HG03103 (cell line): Measurements from ENCODE around the gene IL1RAPL1.

Experiments used
- ATAC-seq: cut with Tn5 transposase; IDR thresholded peaks from one replicate; pipeline ENCODE4 v1.9.1; 2021; ENCODE audit warnings: low read depth; ENCODE audit not compliant: unreplicated experiment

The IL1RAPL1 gene

DNA sequence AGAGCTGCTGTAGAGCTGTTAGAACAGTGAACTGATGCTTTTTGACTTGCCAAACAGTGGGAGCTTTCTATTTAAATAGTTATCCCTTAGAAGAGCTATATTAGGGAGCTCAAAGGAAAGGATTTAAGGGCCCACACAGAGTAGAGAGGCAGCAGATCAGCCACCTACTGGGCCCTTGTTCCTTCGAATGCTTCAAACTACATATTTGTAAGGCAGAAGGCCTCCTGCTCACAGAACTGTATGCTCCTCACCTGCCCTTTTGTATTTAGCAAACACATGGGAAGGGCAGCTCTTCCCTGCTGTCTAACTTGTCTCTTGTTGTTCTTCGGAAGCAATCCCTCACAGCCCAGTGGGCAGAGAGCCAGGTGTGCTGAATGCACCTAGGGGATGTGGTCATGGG, 38.0 kb downstream of the IL1RAPL1 start:
- ATAC-seq: no peak

DNA sequence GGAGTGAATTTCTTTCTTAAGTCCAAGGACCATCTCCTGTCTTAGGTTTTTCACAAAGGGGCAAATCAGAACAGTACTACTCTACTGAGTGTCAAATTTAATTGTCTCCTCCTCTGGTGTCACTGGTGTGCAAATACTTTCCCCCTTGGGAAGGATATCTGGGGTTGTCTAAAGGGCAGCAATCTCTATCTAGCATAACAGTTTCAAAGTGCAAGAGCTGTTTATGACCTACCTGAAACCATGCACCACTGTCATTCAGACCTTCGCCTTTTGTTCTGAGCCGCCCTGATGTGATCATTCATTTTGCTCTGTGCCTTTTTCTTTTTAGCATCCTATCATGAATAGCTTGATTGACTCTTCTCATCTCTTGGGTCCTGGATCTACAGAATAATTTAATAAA, 39.3 kb downstream of the IL1RAPL1 start:
- no peak for ATAC-seq

DNA sequence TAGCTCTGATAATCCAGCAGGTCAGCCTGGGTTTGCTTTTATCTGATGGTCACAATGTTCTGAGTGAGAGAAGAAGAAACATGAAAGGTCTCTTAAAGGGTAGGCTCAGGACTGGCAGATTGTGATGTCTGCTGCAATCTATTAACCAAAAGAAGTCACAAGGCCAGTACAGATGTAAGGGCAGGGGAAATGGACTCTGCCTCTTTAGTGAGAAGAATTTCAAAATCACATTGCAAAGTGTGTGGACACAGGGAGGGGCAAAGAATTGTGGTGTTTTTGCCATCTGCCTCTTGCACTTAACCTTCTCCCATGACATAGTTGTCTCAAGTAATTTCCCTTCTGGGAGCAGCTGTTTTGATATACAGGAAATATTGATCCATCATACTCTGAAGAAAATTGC, 40.9 kb downstream of the IL1RAPL1 start:
- ATAC-seq: no peak

DNA sequence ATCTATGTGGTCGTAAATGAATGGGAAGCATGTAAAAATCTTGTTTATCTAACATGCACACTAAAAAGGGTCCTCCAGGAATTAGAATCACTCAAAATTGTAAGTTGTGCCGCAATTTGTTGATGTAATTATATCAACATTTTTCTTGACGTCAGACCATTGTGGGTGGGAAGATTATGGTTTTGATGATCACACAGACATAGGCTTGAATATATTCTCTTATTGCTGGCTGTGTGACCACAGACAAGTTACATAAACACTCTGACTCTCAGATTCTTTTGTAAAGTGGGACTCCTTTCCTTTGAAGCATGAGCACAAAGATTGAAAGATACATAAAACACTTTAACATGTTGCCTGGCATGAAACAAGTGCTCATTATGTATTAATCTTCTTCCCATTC, 51.5 kb downstream of the IL1RAPL1 start:
- no peak for ATAC-seq

DNA sequence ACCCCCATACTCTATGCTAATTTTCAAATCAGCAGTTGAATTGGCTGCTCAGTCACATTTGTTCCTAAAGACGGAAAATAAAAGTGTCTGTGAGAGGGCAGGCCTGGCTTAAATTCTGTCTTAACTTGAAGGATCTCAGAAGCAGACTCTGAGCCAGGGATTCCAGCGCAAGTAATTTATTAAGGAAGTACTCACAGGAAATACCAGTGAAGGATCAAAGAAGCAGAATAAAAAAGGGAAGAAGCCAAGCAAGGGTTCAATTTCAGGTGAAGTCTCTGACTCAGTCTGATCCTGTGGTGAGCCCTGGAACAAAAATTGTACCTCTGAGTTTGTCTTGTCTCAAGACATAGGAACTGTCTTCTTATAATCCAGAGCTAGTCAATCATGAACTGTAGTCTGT, 52.2 kb downstream of the IL1RAPL1 start:
- no peak for ATAC-seq

DNA sequence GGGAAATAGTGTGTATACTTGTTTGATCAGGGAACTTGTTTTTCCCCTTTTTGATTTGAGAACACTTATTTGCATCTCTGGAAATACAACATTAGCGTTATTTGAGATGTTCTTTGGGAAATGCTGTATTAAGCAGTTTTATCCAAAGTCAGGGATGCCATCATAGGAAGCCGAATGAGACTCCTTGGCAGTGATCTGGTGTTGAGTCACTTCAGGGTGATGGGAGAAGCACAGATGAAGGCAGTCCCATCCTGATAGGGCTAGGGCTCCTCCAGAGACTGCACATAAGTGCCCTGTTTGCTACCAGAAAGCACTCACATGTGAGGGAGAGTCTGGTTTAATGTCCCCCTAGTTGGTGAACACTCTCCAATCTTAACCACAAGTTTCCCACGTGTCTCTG, 62.3 kb downstream of the IL1RAPL1 start:
- no peak for ATAC-seq

DNA sequence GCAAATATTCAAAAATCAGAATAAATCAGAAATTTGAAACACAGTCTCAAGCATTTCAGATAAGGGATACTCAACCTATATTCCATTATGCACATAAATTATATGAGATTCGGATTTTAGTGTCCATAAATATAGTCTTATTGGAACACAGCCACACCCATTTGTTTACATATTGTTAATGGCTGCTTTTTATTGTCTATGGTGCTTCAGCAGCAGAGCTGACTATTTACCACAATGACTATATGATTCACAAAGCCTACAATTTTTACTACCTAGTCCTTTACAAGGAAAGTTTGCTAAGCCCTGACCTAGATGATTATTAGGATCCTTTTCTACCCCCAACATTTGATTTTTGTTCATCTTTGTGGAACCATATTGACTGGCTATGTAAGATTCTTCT, 63.9 kb downstream of the IL1RAPL1 start:
- ATAC-seq: no peak

DNA sequence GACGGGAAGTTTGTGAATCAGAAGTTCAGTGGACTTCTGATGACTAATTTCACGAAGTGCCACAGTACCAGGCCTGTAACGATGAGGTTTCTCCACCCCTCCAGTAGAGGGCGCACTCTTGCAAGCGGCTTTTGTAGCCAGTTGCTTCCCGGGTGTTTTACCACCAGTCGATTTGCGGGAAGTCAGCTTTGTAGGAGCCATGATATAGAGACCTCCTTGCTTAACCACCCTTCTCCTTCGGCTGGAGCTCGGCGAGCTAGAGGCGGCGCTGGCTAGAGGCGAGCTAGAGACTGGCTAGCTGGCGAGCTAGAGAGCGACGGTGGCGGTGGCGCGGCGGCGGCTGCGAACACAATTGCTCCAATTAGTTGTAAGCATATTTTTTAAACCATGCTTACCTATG, 72.0 kb downstream of the IL1RAPL1 start:
- no peak for ATAC-seq

DNA sequence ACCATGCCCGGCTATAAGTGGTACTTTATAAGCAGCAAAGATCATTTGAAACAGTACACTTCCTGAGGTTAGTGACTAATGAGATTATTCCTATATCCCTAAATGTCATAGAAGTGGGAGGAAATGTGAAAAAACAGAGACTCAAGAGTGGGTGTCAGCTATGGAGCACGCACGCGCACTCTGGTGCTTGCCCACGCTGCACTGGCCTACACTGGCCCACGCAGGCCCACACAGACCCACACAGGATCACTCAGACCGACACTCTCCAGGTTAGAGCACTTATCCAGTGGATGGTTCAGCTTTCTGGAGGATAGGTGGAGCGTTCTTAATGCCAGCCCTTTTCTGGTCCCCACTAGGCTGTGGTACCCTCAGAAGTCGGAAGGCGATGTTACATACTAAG, 78.5 kb downstream of the IL1RAPL1 start:
- no peak for ATAC-seq

DNA sequence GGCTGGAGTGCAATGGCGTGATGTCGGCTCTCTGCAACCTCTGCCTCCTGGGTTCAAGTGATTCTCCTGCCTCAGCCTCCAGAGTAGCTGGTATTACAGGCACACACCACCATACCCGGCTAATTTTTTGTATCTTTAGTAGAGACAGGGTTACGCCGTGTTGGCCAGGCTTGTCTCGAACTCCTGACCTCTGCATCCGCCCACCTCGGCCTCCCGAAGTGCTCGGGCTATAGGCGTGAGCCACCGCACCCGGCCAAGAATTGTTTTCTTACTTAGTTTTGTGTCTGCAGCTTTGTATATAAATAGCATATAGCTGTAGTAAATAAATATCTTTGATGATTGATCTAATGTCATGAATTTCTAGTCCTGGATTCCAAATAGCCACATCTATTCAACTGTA, 81.1 kb downstream of the IL1RAPL1 start:
- ATAC-seq: no peak

DNA sequence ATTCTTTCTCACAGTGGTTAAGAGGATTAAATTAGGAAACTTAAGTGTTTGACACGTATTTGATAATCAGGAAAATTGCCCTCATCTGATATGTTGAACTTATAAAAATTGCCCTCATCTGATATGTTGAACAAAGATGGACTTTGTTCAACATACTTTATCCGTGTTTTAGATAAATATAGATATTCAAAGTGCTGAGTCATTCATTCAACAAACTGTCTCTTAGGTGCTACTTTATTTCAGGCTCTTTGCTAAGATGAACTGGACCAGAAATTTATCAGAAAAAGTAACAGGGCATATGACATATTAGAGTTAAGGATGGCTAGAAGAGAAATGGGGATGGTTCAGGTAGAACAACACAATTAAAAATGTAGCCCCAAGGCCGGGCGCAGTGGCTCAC, 81.7 kb downstream of the IL1RAPL1 start:
- no peak for ATAC-seq

DNA sequence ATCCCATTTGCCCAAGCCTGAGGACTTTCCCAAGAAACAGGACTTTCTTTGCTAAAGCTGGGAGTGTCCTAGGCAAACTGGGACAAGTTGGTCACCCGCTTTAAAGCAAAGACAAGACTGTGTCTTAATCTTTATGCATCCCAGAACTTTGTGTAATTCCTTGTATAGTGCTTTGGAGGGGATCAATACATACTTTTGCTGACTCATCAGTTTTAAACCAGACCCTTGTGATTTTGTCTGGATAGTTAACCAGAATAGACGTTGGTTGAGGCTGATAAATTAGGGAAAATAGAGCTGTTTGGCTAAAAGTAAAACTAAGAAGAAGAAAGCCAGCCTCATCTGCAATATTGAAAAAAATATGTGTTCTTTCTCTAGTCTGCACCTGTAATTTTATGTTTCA, 82.8 kb downstream of the IL1RAPL1 start:
- no peak for ATAC-seq

DNA sequence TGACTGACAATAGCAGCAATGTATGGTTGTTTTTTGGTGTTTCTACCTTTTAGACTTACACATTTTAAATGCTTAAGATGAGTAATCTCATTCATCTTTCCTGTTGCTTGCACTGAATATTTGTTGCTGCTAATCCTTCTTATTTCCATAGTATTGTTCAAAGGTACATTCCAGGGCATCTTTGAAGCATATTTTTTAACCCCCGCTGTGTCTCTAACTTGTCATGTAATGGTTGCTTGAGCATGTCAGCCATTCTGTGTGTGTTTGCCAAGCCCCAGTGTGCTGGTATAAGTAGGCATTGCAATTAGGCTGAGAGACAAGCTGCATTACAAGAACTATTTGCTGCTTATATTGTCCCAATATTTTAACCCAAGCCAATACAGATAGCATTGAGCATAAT, 87.9 kb downstream of the IL1RAPL1 start:
- ATAC-seq: no peak

DNA sequence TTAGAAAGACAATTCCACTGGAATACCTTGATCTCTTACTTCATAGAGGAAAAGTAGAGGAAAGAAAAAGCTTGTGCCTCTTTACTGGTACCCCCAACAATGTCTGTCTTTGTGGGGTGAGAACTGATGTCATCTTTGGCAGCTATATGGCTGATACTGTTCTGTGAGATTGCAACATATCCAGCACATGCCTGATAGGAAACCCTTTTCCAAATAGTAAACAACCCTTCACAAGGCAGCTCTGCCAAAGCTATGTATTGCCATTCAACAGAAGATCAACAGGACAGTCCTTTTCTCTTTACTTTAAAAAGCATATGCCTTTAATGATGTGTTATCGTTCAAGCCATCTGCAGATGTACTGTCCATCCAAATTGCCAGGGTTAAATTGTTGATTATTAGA, 105.9 kb downstream of the IL1RAPL1 start:
- no peak for ATAC-seq

DNA sequence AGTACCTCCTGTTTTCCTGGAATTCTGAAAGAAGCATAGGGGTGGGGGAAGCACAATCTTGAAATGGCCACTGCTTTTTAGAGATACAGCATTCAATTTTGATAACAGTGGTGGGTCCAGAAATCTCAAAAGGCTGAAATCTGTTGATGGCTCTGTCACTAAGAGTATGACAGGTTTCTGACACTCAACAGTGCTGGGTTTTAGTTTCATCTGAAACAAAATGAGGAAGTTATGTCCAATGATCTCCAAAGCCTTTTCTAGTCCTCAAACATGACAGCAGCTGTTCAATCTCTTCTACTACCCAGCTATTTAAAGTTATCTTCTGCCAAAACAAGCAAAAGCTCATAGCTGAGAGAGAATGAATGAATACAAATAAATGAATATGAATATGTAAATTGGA, 110.5 kb downstream of the IL1RAPL1 start:
- no peak for ATAC-seq

DNA sequence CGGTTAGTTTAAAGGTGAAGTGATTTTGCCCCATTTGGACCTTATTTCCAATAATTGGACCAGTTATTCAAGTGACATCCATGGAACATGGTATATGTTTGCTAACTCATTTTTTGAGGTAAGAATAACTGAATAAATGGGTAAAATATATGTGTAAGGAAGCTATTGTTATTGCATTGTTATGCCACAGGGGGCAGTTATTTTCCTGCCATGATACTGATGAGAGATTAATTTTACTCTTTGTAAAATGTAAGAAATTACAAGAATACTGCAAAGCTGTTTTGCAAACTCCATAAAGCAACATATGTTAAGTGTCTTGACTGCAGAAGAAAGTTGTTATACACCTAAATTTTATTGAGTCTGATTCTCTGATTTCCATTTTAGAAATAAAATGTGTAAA, 114.0 kb downstream of the IL1RAPL1 start:
- no peak for ATAC-seq

DNA sequence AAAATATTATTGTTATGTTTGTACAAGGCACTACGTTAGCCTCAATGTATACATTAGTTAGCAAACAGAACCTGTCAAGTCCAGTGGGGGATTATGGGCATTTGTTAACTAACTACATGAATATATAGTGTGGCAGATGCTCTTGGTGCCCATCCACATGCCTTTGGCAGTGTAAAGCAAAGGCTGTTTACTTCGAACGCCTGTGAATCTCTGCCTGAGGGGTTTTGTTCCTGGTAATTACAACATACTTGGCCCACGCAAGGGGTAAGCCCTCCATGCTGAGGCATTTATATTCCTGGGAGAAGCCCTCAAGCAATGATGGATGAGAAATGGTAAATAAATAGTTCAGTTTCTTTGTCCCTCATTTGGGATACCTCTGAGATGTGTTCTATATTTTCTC, 119.7 kb downstream of the IL1RAPL1 start:
- no peak for ATAC-seq

DNA sequence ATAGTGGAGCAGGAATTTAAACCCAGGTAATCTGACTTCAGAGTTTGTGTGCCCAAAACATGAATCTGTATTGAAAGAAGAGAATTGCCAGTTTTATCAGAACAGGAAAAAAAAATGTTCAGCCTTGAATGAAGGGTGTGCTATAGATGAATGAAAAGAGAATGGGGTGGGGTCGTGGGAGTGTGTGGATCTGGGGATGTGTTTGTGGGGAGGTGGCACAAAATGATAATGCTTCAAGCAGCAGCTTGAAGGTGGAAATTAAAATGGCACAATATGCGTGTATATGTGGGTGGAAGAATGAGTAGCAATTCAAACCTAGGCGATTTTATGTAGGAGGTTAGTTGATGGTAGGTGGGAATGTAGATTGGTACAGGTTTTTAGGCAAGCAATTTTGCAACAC, 122.2 kb downstream of the IL1RAPL1 start:
- ATAC-seq: no peak

DNA sequence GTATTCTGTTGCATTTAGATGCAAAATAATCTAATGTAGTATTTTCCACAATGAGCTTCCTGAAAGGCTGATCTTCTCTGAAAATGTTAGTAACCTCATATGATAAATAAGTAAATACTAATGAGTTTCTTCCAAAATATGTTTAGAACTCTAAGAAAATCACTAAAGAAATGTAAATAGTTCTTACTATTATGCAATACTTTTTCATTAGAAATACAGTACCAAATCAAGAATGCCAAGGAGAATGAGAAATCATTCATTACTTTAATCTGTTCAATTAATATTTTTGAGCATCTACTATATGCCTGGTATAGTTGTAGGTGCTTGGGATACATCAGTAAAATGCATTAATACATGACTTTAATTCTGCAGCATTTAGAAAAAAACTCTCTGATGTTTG, 130.6 kb downstream of the IL1RAPL1 start:
- no peak for ATAC-seq

DNA sequence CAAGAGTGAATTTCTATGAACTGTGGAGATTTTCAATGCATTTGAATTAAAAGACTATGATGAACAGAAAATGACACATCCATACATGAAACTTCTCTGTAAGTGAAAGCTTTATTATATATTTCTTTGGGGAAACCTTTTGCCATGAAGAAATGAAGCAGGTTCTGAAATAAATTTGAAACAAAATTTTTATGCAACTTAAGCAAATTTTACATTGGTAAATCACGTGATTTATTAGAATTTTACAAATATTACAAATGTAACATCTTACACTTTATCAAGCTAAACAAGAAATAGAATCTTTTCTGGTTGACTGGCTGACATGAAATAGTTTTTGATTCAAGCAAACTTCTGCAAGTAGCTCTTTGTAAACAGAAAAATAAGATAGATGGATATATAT, 131.2 kb downstream of the IL1RAPL1 start:
- ATAC-seq: no peak

DNA sequence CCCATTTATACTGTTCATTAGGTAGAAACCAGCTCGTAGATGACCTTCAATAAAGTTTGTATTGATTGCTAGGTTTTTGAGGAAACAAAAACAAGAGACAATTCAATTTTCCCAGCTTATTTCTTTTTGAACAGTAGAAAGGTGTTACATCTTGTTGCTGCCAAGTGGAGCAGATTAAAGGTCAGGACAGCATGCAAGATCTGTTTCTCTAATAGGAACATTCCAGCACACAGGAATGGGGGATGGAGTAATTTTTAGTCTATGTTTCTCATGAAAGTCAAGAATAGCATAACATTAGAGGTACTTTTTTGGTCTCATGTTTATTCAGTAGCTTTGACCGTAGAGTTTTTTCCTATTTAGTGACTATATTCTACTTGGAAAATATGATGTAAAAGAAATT, 132.4 kb downstream of the IL1RAPL1 start:
- no peak for ATAC-seq

DNA sequence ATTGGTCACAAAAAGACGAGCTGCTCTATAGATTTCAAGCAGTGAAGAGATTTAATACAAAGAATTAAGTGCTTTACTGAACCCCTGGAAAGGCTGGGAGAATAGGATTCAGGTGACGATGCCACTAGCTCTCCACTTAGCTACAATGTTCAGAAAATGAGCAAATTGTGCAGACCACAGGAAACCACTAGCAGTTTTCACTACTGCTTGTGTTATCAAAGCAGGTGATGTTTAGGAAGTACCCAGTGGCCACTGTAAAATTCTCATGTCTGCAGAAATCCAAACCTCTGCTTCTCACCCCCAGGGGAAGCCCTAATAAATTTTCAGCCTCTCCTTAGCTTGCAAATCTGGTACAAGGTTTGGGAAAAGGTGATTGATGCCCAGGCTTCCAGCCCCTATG, 165.1 kb downstream of the IL1RAPL1 start:
- no peak for ATAC-seq

DNA sequence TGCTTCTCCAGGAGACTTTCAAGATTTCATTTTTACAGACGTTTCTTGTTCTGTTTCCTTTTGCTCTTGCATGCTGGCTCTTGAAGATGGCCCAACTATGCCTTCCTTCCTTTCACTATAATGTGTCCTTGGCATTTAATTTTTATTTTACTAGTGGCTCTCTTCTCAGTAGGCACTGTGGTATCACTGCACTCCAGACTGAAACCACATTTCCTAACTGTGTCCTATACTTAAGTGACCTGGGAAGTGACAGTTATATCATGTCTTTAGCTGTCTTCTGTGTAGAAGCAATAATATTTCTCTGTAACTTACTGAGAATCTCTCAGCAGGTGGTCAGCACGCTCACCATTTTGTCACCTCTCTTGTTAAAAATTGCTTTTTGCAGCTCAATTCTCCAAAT, 168.9 kb downstream of the IL1RAPL1 start:
- no peak for ATAC-seq

DNA sequence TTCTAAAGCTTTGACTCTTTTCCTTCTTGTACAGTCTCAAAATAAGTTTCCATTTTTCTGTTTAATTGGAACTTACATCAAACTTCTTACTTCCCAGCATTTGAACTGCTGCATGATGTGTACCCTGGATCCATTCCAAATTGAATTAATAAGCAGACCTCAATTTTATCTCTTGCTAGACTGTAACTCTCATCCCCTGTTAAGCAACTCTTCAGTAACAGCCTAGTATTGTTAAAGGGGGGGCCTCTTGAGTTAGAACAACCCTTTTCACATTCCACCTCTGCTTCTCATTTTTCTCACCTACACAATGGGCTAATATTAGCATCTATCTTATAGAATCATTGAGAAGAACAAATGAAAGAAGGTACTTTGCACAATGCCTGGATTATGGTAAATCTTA, 169.4 kb downstream of the IL1RAPL1 start:
- ATAC-seq: no peak
